Upper lobe of left lung (tissue), 6 donors: ENCODE results near the gene TK2. TPM values are rescaled to one million over a fixed set of nuclear protein-coding genes. Genes with fewer than 3 reads are reported as not detected.
"Not testable (repeated sequence)": the region's sequence is repeated elsewhere in the genome, so short reads cannot be mapped to it uniquely, and the experiment has no call there.

Experiments
- ATAC-seq, 2 donors: fragments of 200-7000 bp; cut with Tn5 transposase; one replicate each; pipeline ENCODE4 v1.9.1; 2022; ENCODE audit warnings: mild to moderate bottlenecking in 2 of 2, moderate library complexity in 2 of 2; ENCODE audit not compliant: low FRiP score in 2 of 2
- DNase-seq, 2 donors: peaks; one replicate each; pipeline ENCODE4 v3.0.0-alpha.2; 2019 to 2020
- H3K27ac ChIP-seq, 4 donors: fragments of 200-600 bp; sonication (generic); one replicate each; pipeline ENCODE4 v1.5.1; 2016 to 2019
- H3K27me3 ChIP-seq, 4 donors: fragments of 200-600 bp; sonication (generic); one replicate each; pipeline ENCODE4 v1.5.1; 2017 to 2019
- H3K36me3 ChIP-seq, 4 donors: fragments of 200-600 bp; sonication (generic); one replicate each; pipeline ENCODE4 v1.5.1; 2016 to 2019
- H3K4me1 ChIP-seq, 4 donors: fragments of 200-600 bp; sonication (generic); one replicate each; pipeline ENCODE4 v1.5.1; 2018 to 2019
- H3K4me3 ChIP-seq, 4 donors: fragments of 200-600 bp; sonication (generic); one replicate each; pipeline ENCODE4 v1.5.1; 2017 to 2019; ENCODE audit warnings: mild to moderate bottlenecking in 2 of 4, moderate library complexity in 1 of 4
- H3K9me3 ChIP-seq, 4 donors: fragments of 200-600 bp; sonication (generic); one replicate each; pipeline ENCODE4 v1.5.1; 2018 to 2019
- CTCF ChIP-seq, 6 experiments: fragments of 450-650 bp in 4 of 6; fragments of 200-600 bp in 2 of 6; sonication (generic) in 2 of 6; IDR thresholded peaks; one replicate each; pipeline ENCODE4 v1.5.1; 2016 to 2019; ENCODE audit warnings: antibody characterized with exemption in 6 of 6
- EP300 ChIP-seq, 4 donors: sonication (generic); formaldehyde crosslinking; IDR thresholded peaks; one replicate each; pipeline ENCODE4 v1.5.1; 2017; ENCODE audit warnings: antibody characterized with exemption in 4 of 4, control low read depth in 2 of 4
- POLR2A ChIP-seq, 4 donors: fragments of 450-650 bp; IDR thresholded peaks; one replicate each; pipeline ENCODE4 v1.5.1; 2016 to 2017; ENCODE audit warnings: antibody characterized with exemption in 4 of 4, mild to moderate bottlenecking in 2 of 4
- POLR2AphosphoS5 ChIP-seq, 2 donors: sonication (generic); formaldehyde crosslinking; IDR thresholded peaks; one replicate each; pipeline ENCODE4 v1.5.1; 2017; ENCODE audit warnings: antibody characterized with exemption in 2 of 2
- WGBS, 2 donors: methylation state at CpG; one replicate each; pipeline ENCODE4 v1.1.5; 2017 to 2018; 5-methylcytosine and 5-hydroxymethylcytosine counted together
- total RNA-seq, 6 donors: library from RNA; depleted of rRNA in 4 of 6; stranded (reverse); fragments of >200 nt in 4 of 6; gene quantifications; one replicate each; pipeline versions ENCODE4 v1.1.0 to v1.2.1, GENCODE V29; 2016 to 2021
- donor health status: DM: no; HTN: no; CAD: no; lungs with moderate emphysema.
- donor health status: DM: no; HTN: yes; CAD: no; lungs with severe emphysema.

The TK2 gene
- total RNA-seq, 6 donors from 2014 or later, result 28.2 to 54.0 (median 36.6) TPM

GRCh38 chr16:66517586-66518263 lies 32.2 kb downstream of the TK2 start:
- ATAC-seq (no peak), DNase-seq (no peak)
- H3K36me3 ChIP-seq, result peaks cover 0 to 8% (median 3%) of the 10 kb centered on the region in 4 donors
- H3K4me3 ChIP-seq, result peak overlapping the region in 1 of 4 donors; percentile 36
- no peak for TF ChIP-seq EP300 (IDR thresholded peaks at IDR 0.05)
- no peak for TF ChIP-seq POLR2AphosphoS5 (IDR thresholded peaks at IDR 0.05)
- no peak for TF ChIP-seq CTCF (IDR thresholded peaks at IDR 0.05)
- no peak for TF ChIP-seq POLR2A (IDR thresholded peaks at IDR 0.05)
- no peaks in the 10 kb centered on the region for H3K27me3 ChIP-seq
- H3K4me1 ChIP-seq, result peaks cover 77 to 83% (median 79%) of the 10 kb centered on the region in 4 donors
- 77 to 80% methylated on average over 8 of the region's 8 CpGs for WGBS, 2 donors
- peak overlapping the region; percentile 94 to 98 (median 96) for H3K27ac ChIP-seq
- H3K9me3 ChIP-seq, result no peaks in the 10 kb centered on the region

DNA sequence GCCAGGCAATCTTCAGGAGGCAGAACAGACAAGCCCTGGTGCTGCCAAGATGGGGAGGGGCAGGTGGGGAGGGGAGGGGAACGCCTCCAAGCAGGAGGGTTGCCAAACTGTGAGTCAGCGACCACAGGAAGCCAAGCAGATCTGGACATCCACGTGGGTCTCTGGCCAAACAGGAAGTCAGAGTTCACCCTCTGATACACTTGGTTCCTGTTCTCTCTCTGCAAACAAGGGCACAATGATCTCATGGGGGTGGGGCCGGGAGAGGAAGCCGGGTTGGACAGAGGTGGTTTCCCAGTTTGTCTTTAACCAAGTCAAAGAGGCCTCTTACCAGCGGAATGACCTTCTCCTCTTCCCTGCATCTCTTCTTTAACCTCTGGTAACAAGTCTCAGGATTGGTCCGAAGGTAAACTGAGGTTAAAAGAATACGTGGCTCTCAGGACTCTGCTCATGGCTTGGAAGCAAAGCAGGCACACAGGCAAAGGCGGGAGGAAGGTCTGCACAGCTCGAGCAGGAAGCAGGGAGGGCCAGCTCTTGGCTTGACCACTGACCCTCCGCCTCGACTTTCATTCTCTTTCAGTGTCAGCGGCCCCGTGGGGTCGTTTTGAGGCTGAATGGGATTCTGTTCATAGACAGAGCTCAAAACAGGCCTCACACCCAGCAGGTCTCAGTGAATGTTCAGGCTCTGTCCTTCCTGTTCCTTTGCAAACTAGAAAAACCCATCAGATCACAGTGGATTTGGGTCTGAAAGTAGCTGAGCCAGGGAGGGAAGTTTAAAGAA lies 32.9 kb downstream of the TK2 start:
- no peaks in the 10 kb centered on the region for H3K27me3 ChIP-seq
- peaks cover 0 to 8% (median 3%) of the 10 kb centered on the region in 4 donors for H3K36me3 ChIP-seq
- TF ChIP-seq POLR2AphosphoS5 (IDR thresholded peaks at IDR 0.05) (peak; percentile 98 to 99), CTCF (IDR thresholded peaks at IDR 0.05) (peak in 1 of 6 experiments; percentile 2), EP300 (IDR thresholded peaks at IDR 0.05) (peak in 3 of 4 donors; percentile 61 to 99 (median 99)), POLR2A (IDR thresholded peaks at IDR 0.05) (peak in 2 of 4 donors; percentile 45 to 81)
- no peaks in the 10 kb centered on the region for H3K9me3 ChIP-seq
- DNase-seq (peak in 1 of 2 donors; percentile 99), ATAC-seq (peak; percentile 95)
- H3K27ac ChIP-seq, result peak overlapping the region; percentile 94 to 98 (median 96)
- H3K4me3 ChIP-seq, result peak overlapping the region in 3 of 4 donors; percentile 10 to 36 (median 19)
- H3K4me1 ChIP-seq, result peaks cover 77 to 83% (median 80%) of the 10 kb centered on the region in 4 donors
- WGBS, 2 donors, result 11 to 13% methylated on average over 13 to 15 of the region's 15 CpGs

GRCh38 chr16:66516509-66516807 lies 33.5 kb downstream of the TK2 start:
- H3K27ac ChIP-seq, result peak overlapping the region; percentile 90 to 97 (median 94)
- peaks cover 0 to 8% (median 3%) of the 10 kb centered on the region in 4 donors for H3K36me3 ChIP-seq
- H3K4me3 ChIP-seq, result peak overlapping the region in 1 of 4 donors; percentile 19
- TF ChIP-seq POLR2A (IDR thresholded peaks at IDR 0.05) (no peak), CTCF (IDR thresholded peaks at IDR 0.05) (no peak), POLR2AphosphoS5 (IDR thresholded peaks at IDR 0.05) (no peak), EP300 (IDR thresholded peaks at IDR 0.05) (no peak)
- peaks cover 77 to 83% (median 80%) of the 10 kb centered on the region in 4 donors for H3K4me1 ChIP-seq
- no peaks in the 10 kb centered on the region for H3K27me3 ChIP-seq
- ATAC-seq, result peak in 1 of 2 donors; percentile 78
- DNase-seq, result no peak
- WGBS, 2 donors, result 0 to 2% methylated on average over 7 to 8 of the region's 8 CpGs
- no peaks in the 10 kb centered on the region for H3K9me3 ChIP-seq

GRCh38 chr16:66515596-66516508 lies 34.1 kb downstream of the TK2 start:
- peak; percentile 7 to 20 for ATAC-seq
- TF ChIP-seq CTCF (IDR thresholded peaks at IDR 0.05) (peak; percentile 28 to 70 (median 56)), POLR2A (IDR thresholded peaks at IDR 0.05) (no peak)
- Histone ChIP-seq H3K27me3 (no peaks in the 10 kb centered on the region), H3K4me1 (peaks cover 77 to 83% (median 80%) of the 10 kb centered on the region in 4 donors), H3K27ac (peak overlapping the region; percentile 90 to 97 (median 94)), H3K36me3 (peaks cover 0 to 8% (median 3%) of the 10 kb centered on the region in 4 donors), H3K4me3 (peak overlapping the region in 1 of 4 donors; percentile 19), H3K9me3 (no peaks in the 10 kb centered on the region)
- WGBS, 2 donors, result 47 to 51% methylated on average over 11 to 12 of the region's 12 CpGs
- peak in 1 of 2 donors; percentile 62 for DNase-seq

DNA sequence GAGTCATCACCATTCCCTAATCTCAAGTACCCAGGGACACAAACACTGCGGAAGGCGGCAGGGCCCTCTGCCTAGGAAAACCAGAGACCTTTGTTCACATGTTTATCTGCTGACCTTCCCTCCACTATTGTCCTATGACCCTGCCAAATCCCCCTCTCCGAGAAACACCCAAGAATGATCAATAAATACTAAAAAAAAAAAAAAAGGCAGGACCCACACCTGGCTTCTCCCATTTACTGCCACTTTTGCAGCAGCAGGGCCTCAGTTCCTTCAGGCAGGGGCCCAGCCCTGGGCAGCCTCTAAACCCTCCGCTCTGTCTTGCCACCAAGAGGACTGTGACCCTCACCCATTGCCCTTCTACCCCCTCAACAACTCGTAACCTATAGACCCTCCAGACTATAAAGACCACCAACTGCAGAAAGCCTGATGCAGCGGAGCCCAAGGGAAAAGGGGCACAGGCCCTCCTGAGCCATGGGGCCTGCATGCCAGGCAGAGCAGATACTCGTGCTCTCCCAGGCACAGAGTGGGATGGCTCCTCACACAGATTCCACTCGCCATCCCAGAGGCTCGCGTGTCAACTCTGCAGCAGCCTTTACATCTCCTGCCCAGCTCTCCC lies 34.8 kb downstream of the TK2 start:
- not testable (repeated sequence) for H3K27me3 ChIP-seq, H3K9me3 ChIP-seq, H3K36me3 ChIP-seq, H3K4me3 ChIP-seq, ATAC-seq, DNase-seq
- H3K27ac ChIP-seq, result peak overlapping the region; percentile 90 to 97 (median 94)
- peaks cover 77 to 82% (median 80%) of the 10 kb centered on the region in 4 donors for H3K4me1 ChIP-seq
- 79 to 86% methylated on average over 5 to 10 of the region's 10 CpGs for WGBS, 2 donors

- not testable (repeated sequence) for H3K27me3 ChIP-seq, H3K9me3 ChIP-seq, H3K4me3 ChIP-seq, H3K27ac ChIP-seq, DNase-seq, ATAC-seq, H3K36me3 ChIP-seq
- WGBS, 2 donors, result 94 to 97% methylated on average over 7 to 9 of the region's 17 CpGs
- H3K4me1 ChIP-seq, result peaks cover 77 to 80% (median 78%) of the 10 kb centered on the region in 4 donors
Measured at GRCh38 chr16:66514391-66514790, 35.5 kb downstream of the TK2 start.
